CD14-positive monocyte (primary cell): ENCODE measurements around the gene RAB12. TPM values are rescaled to one million over a fixed set of nuclear protein-coding genes. Genes with fewer than 3 reads are reported as not detected.
A peak's percentile ranks its signal among the peaks of the same experiment; 100 is the strongest.

Experiments
- DNase-seq, 3 donors: peaks; one replicate each; pipeline ENCODE4 v3.0.0-alpha.2; 2011 to 2022
- H2AFZ ChIP-seq: 2 replicates; pipeline ENCODE4 v1.6.0; 2012; ENCODE audit warnings: mild to moderate bottlenecking, low read depth, low read length, inconsistent platforms; ENCODE audit not compliant: insufficient read depth, poor library complexity, severe bottlenecking
- H3K27ac ChIP-seq, 2 donors: 1 replicate in 1 of 2; 2 replicates in 1 of 2; pipeline ENCODE4 v1.5.1; 2012 to 2013; ENCODE audit warnings: low read length in 2 of 2, control low read depth in 1 of 2, inconsistent platforms in 1 of 2, low read depth in 1 of 2, mild to moderate bottlenecking in 1 of 2
- H3K27me3 ChIP-seq, 2 donors: one replicate each; pipeline versions ENCODE4 v1.6.0 to v1.6.1; 2011 to 2013; ENCODE audit warnings: low read length in 2 of 2; ENCODE audit not compliant: control insufficient read depth in 2 of 2, insufficient read depth in 2 of 2
- H3K36me3 ChIP-seq, 2 donors: replicated peaks in 1 of 2; 1 replicate in 1 of 2; 2 replicates in 1 of 2; pipeline versions ENCODE4 v1.5.1 to v1.6.1; 2012 to 2013; ENCODE audit warnings: low read length in 2 of 2, control low read depth in 1 of 2, inconsistent platforms in 1 of 2, mild to moderate bottlenecking in 1 of 2; ENCODE audit not compliant: insufficient read depth in 2 of 2, control insufficient read depth in 1 of 2
- H3K4me1 ChIP-seq, 2 donors: 1 replicate in 1 of 2; 2 replicates in 1 of 2; pipeline versions ENCODE4 v1.5.1 to v1.6.1; 2012 to 2013; ENCODE audit warnings: low read length in 2 of 2, control low read depth in 1 of 2, inconsistent platforms in 1 of 2, mild to moderate bottlenecking in 1 of 2, moderate library complexity in 1 of 2; ENCODE audit not compliant: insufficient read depth in 2 of 2, control insufficient read depth in 1 of 2
- H3K4me2 ChIP-seq: replicated peaks from 2 replicates; pipeline ENCODE3; 2012; ENCODE audit warnings: low read length, moderate library complexity, mild to moderate bottlenecking; ENCODE audit not compliant: poor library complexity, severe bottlenecking; ENCODE audit errors: extremely low read depth
- H3K4me3 ChIP-seq, 3 experiments: fragments of 200-600 bp in 1 of 3; sonication (generic) in 1 of 3; replicated peaks in 1 of 3; 1 replicate in 2 of 3; 2 replicates in 1 of 3; pipeline ENCODE4 v1.5.1; 2011 to 2013; ENCODE audit warnings: low read length in 3 of 3, mild to moderate bottlenecking in 3 of 3, control low read depth in 2 of 3, low read depth in 2 of 3, inconsistent platforms in 1 of 3, moderate library complexity in 1 of 3
- H3K79me2 ChIP-seq: 2 replicates; pipeline ENCODE4 v1.6.0; 2012; ENCODE audit warnings: mild to moderate bottlenecking, control low read depth, inconsistent platforms, low read length, moderate library complexity; ENCODE audit not compliant: insufficient read depth
- H3K9ac ChIP-seq: 2 replicates; pipeline ENCODE4 v1.6.0; 2017; ENCODE audit warnings: low read length, mild to moderate bottlenecking; ENCODE audit not compliant: insufficient read depth, poor library complexity, severe bottlenecking
- H3K9me3 ChIP-seq, 2 donors: replicated peaks in 1 of 2; 1 replicate in 1 of 2; 2 replicates in 1 of 2; pipeline versions ENCODE4 v1.5.1 to v1.6.1; 2012 to 2013; ENCODE audit warnings: low read length in 2 of 2, control low read depth in 1 of 2; ENCODE audit not compliant: control insufficient read depth in 1 of 2, insufficient read depth in 1 of 2
- H4K20me1 ChIP-seq: 2 replicates; pipeline ENCODE4 v1.6.0; 2012; ENCODE audit warnings: mild to moderate bottlenecking, low read length, control low read depth, moderate library complexity; ENCODE audit not compliant: insufficient read depth
- H3K27ac Mint-ChIP-seq, 7 donors: one replicate each; pipeline ENCODE4 v1.8.0; 2020; ENCODE audit warnings: mild to moderate bottlenecking in 7 of 7, mixed read lengths in 7 of 7, moderate library complexity in 6 of 7, inconsistent platforms in 2 of 7
- H3K27me3 Mint-ChIP-seq, 3 donors: one replicate each; pipeline ENCODE4 v1.8.0; 2021 to 2022; ENCODE audit warnings: low read depth in 3 of 3, mild to moderate bottlenecking in 3 of 3, mixed read lengths in 3 of 3, moderate library complexity in 3 of 3, inconsistent platforms in 1 of 3
- H3K36me3 Mint-ChIP-seq, 2 donors: one replicate each; pipeline ENCODE4 v1.8.0; 2020; ENCODE audit warnings: mixed read lengths in 2 of 2, inconsistent platforms in 1 of 2, mild to moderate bottlenecking in 1 of 2
- H3K4me1 Mint-ChIP-seq: one replicate; pipeline ENCODE4 v1.8.0; 2020; ENCODE audit warnings: mild to moderate bottlenecking, mixed read lengths
- H3K4me3 Mint-ChIP-seq, 2 donors: one replicate each; pipeline ENCODE4 v1.8.0; 2020; ENCODE audit warnings: mild to moderate bottlenecking in 2 of 2, mixed read lengths in 2 of 2, moderate library complexity in 1 of 2
- H3K9me3 Mint-ChIP-seq, 7 donors: one replicate each; pipeline ENCODE4 v1.8.0; 2020 to 2022; ENCODE audit warnings: mixed read lengths in 7 of 7, mild to moderate bottlenecking in 6 of 7, moderate library complexity in 6 of 7, inconsistent platforms in 2 of 7
- CTCF ChIP-seq: fragments of 200-600 bp; IDR thresholded peaks from one replicate; pipeline ENCODE4 v1.8.0; 2022; ENCODE audit warnings: antibody characterized with exemption, mild to moderate bottlenecking
- WGBS: methylation state at CpG from one replicate; pipeline ENCODE4 v1.1.5; 2013; ENCODE audit warnings: missing lambda C conversion rate; ENCODE audit not compliant: insufficient coverage; 5-methylcytosine and 5-hydroxymethylcytosine counted together
- intact Hi-C, 2 donors: fragments of 100-400 bp; cut with micrococcal nuclease; formaldehyde crosslinking; loops; one replicate each; pipeline versions ENCODE4 v1.15.0 to v1.15.1; 2023
- polyA plus RNA-seq, 3 donors: library from polyadenylated mRNA; depleted of rRNA in 1 of 3; unstranded in 2 of 3; stranded (reverse) in 1 of 3; fragments of 300-500 nt in 2 of 3; fragments of >200 nt in 1 of 3; fragmentation: Illumina TruSeq in 2 of 3; gene quantifications; 1 replicate in 2 of 3; 2 replicates in 1 of 3; pipeline ENCODE4 v1.2.3, GENCODE V29; 2012 to 2021

Gene RAB12
- polyA plus RNA-seq, 3 donors, result 0.15 to 22.1 (median 0.16) TPM

GRCh38 chr18:8632386-8632785 lies 23.1 kb downstream of the RAB12 start:
- intact Hi-C loops, result no loop called here

GRCh38 chr18:8634508-8634907 lies 25.3 kb downstream of the RAB12 start:
- no peak for DNase-seq
- Histone ChIP-seq H2AFZ (no peak overlapping the region), H3K27me3 (no peaks in the 10 kb centered on the region), H3K4me3 (no peak overlapping the region), H3K27ac (no peak overlapping the region), H3K9me3 (no peaks in the 10 kb centered on the region), H3K36me3 (peaks cover 82 to 99% of the 10 kb centered on the region in 2 donors), H3K9ac (no peak overlapping the region), H3K4me2 (no peak overlapping the region), H4K20me1 (peaks cover 81% of the 10 kb centered on the region), H3K4me1 (no peaks in the 10 kb centered on the region), H3K79me2 (peaks cover 34% of the 10 kb centered on the region)
- Mint-ChIP-seq H3K9me3 (no peaks in the 10 kb centered on the region), H3K27me3 (no peaks in the 10 kb centered on the region), H3K27ac (no peak overlapping the region), H3K36me3 (peaks cover 74 to 95% of the 10 kb centered on the region in 2 donors), H3K4me1 (no peaks in the 10 kb centered on the region), H3K4me3 (no peak overlapping the region)
- TF ChIP-seq CTCF, result no peak
- intact Hi-C loops, result no loop called here
- no CpG with 5 or more reads among the region's 6 CpGs for WGBS

More at GRCh38 chr18:8632386-8632785, 23.1 kb downstream of the RAB12 start:
- no peak overlapping the region for H2AFZ ChIP-seq
- peaks cover 92% of the 10 kb centered on the region for H4K20me1 ChIP-seq
- Mint-ChIP-seq H3K27me3 (no peaks in the 10 kb centered on the region), H3K27ac (peak overlapping the region in 2 of 7 donors; percentile 56 to 58), H3K4me3 (no peak overlapping the region), H3K9me3 (no peaks in the 10 kb centered on the region), H3K36me3 (peaks cover 68 to 92% of the 10 kb centered on the region in 2 donors), H3K4me1 (no peaks in the 10 kb centered on the region)
- no peak overlapping the region for H3K4me2 ChIP-seq
- no peak for DNase-seq
- TF ChIP-seq CTCF, result no peak
- H3K79me2 ChIP-seq, result peaks cover 55% of the 10 kb centered on the region
- no peak overlapping the region for H3K27ac ChIP-seq
- WGBS, result 100% methylated on average over 2 of the region's 4 CpGs
- no peaks in the 10 kb centered on the region for H3K9me3 ChIP-seq
- H3K36me3 ChIP-seq, result peaks cover 75 to 99% of the 10 kb centered on the region in 2 donors
- no peak overlapping the region for H3K4me3 ChIP-seq
- no peaks in the 10 kb centered on the region for H3K4me1 ChIP-seq
- H3K9ac ChIP-seq, result no peak overlapping the region
- no peaks in the 10 kb centered on the region for H3K27me3 ChIP-seq
